ENCODE measurements around the gene LINC00237. TPM values are rescaled to one million over a fixed set of nuclear protein-coding genes. Genes with fewer than 3 reads are reported as not detected.

LINC00237 gene
- total RNA-seq, 3 donors from 2014 or later (not counting 1 experiment from before 2014, with no cell fraction given): not detected

DNA sequence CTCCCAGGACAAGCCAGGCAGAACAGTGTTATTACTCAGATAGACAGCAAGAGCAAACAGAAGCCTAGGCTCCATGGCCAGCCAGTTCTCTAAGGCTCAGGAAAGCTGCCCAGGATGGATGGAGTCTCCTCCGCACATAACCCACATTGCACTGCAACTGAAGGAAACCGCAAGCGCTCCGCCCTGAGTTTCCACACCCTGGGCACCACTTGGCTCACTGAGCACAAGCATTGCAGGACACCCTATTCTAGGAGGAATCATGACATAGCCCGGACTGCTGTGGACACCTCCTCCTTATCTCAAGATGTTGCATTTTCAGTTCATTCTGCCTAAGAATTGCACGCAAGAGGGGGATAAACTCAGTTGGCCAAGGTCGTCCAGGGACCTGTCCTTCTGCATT is 42.9 kb downstream of the LINC00237 start:
- H3K27ac Mint-ChIP-seq: no peak overlapping the region
- Histone ChIP-seq H3K4me3 (ENCODE audit: low read length) (no peak overlapping the region), H3K27ac (ENCODE audit: low read length) (no peak overlapping the region), H3K27me3 (ENCODE audit: control insufficient read depth, insufficient read depth, low read length) (peaks cover 3% of the 10 kb centered on the region), H3K36me3 (ENCODE audit: control insufficient read depth, insufficient read depth, low read length) (no peaks in the 10 kb centered on the region), H3K9me3 (ENCODE audit: control insufficient read depth, insufficient read depth, low read length) (no peaks in the 10 kb centered on the region), H3K4me1 (ENCODE audit: control insufficient read depth, insufficient read depth, low read length) (no peaks in the 10 kb centered on the region)
- WGBS (ENCODE audit: insufficient coverage): 93% methylated on average over 6 of the region's 7 CpGs
- intact Hi-C loops (cut with micrococcal nuclease): no loop called here
- TF ChIP-seq, protein P1, sequence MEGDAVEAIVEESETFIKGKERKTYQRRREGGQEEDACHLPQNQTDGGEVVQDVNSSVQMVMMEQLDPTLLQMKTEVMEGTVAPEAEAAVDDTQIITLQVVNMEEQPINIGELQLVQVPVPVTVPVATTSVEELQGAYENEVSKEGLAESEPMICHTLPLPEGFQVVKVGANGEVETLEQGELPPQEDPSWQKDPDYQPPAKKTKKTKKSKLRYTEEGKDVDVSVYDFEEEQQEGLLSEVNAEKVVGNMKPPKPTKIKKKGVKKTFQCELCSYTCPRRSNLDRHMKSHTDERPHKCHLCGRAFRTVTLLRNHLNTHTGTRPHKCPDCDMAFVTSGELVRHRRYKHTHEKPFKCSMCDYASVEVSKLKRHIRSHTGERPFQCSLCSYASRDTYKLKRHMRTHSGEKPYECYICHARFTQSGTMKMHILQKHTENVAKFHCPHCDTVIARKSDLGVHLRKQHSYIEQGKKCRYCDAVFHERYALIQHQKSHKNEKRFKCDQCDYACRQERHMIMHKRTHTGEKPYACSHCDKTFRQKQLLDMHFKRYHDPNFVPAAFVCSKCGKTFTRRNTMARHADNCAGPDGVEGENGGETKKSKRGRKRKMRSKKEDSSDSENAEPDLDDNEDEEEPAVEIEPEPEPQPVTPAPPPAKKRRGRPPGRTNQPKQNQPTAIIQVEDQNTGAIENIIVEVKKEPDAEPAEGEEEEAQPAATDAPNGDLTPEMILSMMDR (IDR thresholded peaks at IDR 0.05): no peak
- no peaks in the 10 kb centered on the region for H3K4me1 Mint-ChIP-seq
- ATAC-seq: no peak
- peaks cover 26 to 58% of the 10 kb centered on the region in 2 donors for H3K27me3 Mint-ChIP-seq (ENCODE audit: low read depth in 2 of 2)
- no peaks in the 10 kb centered on the region for H3K9me3 Mint-ChIP-seq
- H3K36me3 Mint-ChIP-seq: no peaks in the 10 kb centered on the region
- no peak overlapping the region for H3K4me3 Mint-ChIP-seq
- no peak for DNase-seq

DNA sequence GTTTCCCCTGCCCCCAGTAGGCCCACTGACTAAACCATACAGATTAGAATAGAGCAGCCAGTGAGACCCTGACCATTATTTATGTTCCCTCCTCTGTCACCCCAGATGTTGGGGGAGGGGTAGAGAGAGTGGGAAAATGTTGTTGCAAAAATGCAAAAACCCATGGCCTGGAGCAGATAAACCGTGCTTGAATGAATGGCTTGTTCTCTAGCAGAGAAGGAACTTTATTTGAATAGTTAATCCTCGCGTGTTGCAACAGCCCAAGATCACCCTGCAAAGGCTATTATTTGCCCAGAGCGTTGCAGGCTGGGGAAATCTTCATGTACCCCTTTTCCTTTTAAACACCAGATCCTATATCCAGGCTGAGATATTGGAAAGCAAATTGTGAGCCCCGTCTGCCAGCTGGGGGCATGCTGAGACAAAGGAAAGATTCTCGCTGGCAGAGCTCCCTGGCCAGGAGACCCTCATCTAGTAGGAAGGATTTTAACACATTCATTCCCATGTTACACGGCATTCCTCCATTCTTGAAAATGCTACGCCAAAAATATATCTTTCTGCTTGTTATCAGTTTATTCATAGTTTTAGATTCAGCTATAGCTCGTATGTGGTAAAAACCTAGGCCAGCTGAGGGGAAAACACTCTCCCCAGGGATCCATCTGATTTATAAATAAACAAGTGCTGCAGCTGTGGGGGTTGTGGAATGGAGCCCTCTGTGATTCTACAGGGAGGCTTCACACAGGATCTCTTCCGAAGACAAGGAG is 53.0 kb downstream of the LINC00237 start:
- DNase-seq (no peak), ATAC-seq (no peak)
- Mint-ChIP-seq H3K27ac (no peak overlapping the region), H3K4me1 (no peaks in the 10 kb centered on the region), H3K9me3 (no peaks in the 10 kb centered on the region), H3K27me3 (ENCODE audit: low read depth in 2 of 2) (peaks cover 19 to 44% of the 10 kb centered on the region in 2 donors), H3K4me3 (no peak overlapping the region), H3K36me3 (no peaks in the 10 kb centered on the region)
- no peak overlapping the region for H3K27ac ChIP-seq (ENCODE audit: low read length)
- H3K27me3 ChIP-seq (ENCODE audit: control insufficient read depth, insufficient read depth, low read length): no peaks in the 10 kb centered on the region
- H3K9me3 ChIP-seq (ENCODE audit: control insufficient read depth, insufficient read depth, low read length): no peaks in the 10 kb centered on the region
- TF ChIP-seq, protein P1 (IDR thresholded peaks at IDR 0.05): no peak
- 37% methylated on average over 7 of the region's 10 CpGs for WGBS (ENCODE audit: insufficient coverage)
- no peaks in the 10 kb centered on the region for H3K36me3 ChIP-seq (ENCODE audit: control insufficient read depth, insufficient read depth, low read length)
- H3K4me1 ChIP-seq (ENCODE audit: control insufficient read depth, insufficient read depth, low read length): no peaks in the 10 kb centered on the region
- intact Hi-C loops (cut with micrococcal nuclease): no loop called here
- H3K4me3 ChIP-seq (ENCODE audit: low read length): no peak overlapping the region

GRCh38 chr20:21052686-21053001 is 53.5 kb downstream of the LINC00237 start:
- Mint-ChIP-seq H3K4me1 (no peaks in the 10 kb centered on the region), H3K36me3 (no peaks in the 10 kb centered on the region), H3K9me3 (no peaks in the 10 kb centered on the region), H3K4me3 (no peak overlapping the region), H3K27me3 (ENCODE audit: low read depth in 2 of 2) (peaks cover 19 to 39% of the 10 kb centered on the region in 2 donors), H3K27ac (no peak overlapping the region)
- Histone ChIP-seq H3K27me3 (ENCODE audit: control insufficient read depth, insufficient read depth, low read length) (no peaks in the 10 kb centered on the region), H3K36me3 (ENCODE audit: control insufficient read depth, insufficient read depth, low read length) (no peaks in the 10 kb centered on the region), H3K4me1 (ENCODE audit: control insufficient read depth, insufficient read depth, low read length) (no peaks in the 10 kb centered on the region), H3K9me3 (ENCODE audit: control insufficient read depth, insufficient read depth, low read length) (no peaks in the 10 kb centered on the region), H3K4me3 (ENCODE audit: low read length) (no peak overlapping the region), H3K27ac (ENCODE audit: low read length) (no peak overlapping the region)
- ATAC-seq (no peak), DNase-seq (no peak)
- 76% methylated on average over 5 of the region's 6 CpGs for WGBS (ENCODE audit: insufficient coverage)
- intact Hi-C loops (cut with micrococcal nuclease): no loop called here
- TF ChIP-seq, protein P1 (IDR thresholded peaks at IDR 0.05): no peak

- H3K9me3 ChIP-seq (ENCODE audit: control insufficient read depth, insufficient read depth, low read length): no peaks in the 10 kb centered on the region
- Mint-ChIP-seq H3K4me3 (no peak overlapping the region), H3K4me1 (no peaks in the 10 kb centered on the region), H3K27ac (no peak overlapping the region), H3K9me3 (no peaks in the 10 kb centered on the region), H3K27me3 (ENCODE audit: low read depth in 2 of 2) (peaks cover 19 to 36% of the 10 kb centered on the region in 2 donors), H3K36me3 (no peaks in the 10 kb centered on the region)
- no peak overlapping the region for H3K27ac ChIP-seq (ENCODE audit: low read length)
- ATAC-seq: no peak
- no peaks in the 10 kb centered on the region for H3K4me1 ChIP-seq (ENCODE audit: control insufficient read depth, insufficient read depth, low read length)
- WGBS (ENCODE audit: insufficient coverage): 85% methylated on average over 5 of the region's 5 CpGs
- no peaks in the 10 kb centered on the region for H3K27me3 ChIP-seq (ENCODE audit: control insufficient read depth, insufficient read depth, low read length)
- H3K4me3 ChIP-seq (ENCODE audit: low read length): no peak overlapping the region
- TF ChIP-seq, protein P1 (IDR thresholded peaks at IDR 0.05): no peak
- intact Hi-C loops (cut with micrococcal nuclease): no loop called here
- DNase-seq: no peak
- no peaks in the 10 kb centered on the region for H3K36me3 ChIP-seq (ENCODE audit: control insufficient read depth, insufficient read depth, low read length)
Observed at GRCh38 chr20:21052241-21052640, 53.9 kb downstream of the LINC00237 start.
